NCI-H146 (cell line): Measurements from ENCODE around the gene ZMAT3.
"Not testable (repeated sequence)": the region's sequence is repeated elsewhere in the genome, so short reads cannot be mapped to it uniquely, and the experiment has no call there.

Experiments used
- DNase-seq: peaks from one replicate; lab custom pipeline; 2025; lab: John Stamatoyannopoulos, UW

ZMAT3 gene

DNA sequence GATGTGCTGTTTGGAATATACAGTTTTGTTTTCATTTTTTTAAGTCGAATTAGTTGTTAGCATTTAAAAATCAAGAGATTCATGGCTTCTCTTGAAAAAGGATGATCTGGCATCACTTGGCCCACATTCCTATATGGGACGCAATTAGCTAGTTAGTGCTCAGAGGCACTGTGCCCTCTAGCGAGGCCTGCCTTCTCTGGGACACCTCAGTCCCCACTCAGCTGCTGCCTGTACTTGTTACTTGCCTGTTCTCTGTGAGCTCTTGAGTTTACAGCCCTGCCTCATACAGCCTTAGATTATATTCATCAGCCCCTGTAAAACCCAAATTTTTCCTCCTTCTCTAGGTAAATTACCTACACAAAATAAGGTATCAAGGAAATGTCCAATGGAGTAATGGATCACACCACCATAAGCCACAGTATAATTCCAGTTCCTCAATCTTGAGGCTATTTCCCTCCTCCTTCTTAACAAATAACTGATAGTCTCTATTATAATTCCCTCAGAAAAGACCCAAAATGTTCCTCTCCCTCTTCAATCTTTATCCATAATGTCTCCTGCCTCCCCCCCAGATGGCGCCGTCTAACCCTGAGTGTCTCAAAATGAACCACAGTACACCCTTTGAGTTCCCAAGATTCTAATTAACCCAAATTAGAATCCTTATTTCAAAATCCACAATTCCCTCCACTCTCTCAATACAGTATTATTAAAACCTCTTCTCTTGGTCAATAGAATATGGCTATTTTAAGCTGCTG is 2.7 kb downstream of the ZMAT3 start:
- DNase-seq = peak; percentile 30

DNA sequence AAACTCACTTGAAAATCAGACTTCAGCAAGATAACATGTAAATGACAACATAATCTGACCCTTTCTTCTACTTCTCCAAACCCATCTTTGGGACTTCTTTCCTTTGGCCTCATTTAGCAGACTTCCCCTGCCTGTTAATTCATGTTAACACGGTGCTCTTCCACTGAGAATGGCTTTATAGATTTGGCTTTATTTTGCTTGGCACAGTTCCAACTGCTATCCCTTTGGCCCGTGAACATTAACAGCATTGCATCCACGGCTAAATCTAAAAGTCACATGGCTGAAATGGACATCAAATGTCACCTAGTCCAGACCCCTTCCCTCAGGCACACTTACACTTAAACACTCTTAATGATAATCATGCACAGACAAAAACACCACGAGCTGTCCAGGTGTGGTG is 3.8 kb downstream of the ZMAT3 start:
- peak; percentile 21 for DNase-seq

DNA sequence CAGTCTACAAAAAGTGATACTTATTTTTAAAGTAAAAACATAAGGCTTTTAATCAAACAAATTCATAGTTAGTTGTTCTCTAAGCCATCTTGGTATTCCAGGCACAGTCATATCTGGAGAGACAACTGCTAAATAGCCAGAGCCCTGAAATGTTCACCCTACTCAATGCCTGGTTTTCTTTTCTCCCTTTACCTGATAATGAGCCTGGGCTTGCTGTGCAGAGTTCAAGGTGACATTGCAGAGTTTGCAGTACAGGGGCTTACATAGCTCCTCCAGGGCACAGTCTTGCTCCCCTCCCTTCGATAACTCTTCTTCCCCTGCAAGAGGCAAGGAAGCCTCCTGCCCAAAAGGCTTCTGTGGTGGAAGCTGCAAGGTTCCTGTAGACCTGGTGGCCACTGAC is 4.3 kb downstream of the ZMAT3 start:
- DNase-seq = no peak

DNA sequence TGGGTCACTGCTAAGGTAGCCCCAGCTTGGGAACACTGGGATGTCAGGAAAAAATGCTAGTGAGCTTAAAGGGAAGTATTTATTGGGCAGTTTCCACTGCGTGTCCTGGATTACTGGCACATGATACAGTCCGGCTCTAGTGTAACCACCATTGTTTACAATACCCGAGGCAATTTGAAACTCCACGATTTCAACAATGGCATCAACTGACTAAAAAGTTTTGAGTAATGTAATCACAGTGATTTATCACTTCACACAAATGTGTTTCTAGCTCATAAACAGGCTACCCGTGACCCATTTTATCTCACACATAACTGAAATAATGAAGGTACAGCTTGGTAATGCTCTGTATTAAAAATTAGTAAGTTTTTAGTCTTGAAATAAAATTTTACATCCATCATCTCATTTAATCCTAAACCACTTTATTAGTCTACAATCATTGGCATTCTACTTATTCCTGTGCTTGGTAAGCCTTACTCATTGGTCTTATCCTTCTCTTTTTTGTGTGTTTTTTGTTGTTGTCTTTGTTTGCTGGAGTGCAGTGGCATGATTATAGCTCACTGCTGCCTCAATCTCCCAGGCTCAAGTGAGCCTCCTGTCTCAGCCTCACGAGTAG is 7.6 kb downstream of the ZMAT3 start:
- no peak for DNase-seq

DNA sequence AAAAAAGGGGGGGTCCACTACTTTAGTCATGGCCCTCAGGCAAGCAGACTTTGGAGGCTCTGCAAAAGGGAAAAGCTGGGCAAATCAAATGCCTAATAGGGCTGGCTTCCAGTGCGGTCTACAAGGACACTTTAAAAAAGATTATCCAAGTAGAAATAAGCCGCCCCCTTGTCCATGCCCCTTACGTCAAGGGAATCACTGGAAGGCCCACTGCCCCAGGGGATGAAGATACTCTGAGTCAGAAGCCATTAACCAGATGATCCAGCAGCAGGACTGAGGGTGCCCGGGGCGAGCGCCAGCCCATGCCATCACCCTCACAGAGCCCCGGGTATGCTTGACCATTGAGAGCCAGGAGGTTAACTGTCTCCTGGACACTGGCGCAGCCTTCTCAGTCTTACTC is 15.3 kb downstream of the ZMAT3 start:
- no peak for DNase-seq

DNA sequence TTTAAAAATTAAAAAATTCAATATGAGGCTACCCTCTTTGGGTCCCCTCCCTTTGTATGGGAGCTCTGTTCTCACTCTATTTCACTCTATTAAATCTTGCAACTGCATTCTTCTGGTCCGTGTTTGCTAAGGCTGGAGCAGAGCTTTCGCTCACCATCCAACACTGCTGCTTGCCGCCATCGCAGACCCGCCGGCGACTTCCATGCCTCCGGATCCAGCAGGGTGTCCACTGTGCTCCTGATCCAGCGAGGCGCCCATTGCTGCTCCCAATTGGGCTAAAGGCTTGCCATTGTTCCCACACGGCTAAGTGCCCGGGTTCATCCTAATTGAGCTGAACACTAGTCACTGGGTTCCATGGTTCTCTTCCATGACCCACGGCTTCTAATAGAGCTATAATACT is 17.0 kb downstream of the ZMAT3 start:
- not testable (repeated sequence) for DNase-seq

DNA sequence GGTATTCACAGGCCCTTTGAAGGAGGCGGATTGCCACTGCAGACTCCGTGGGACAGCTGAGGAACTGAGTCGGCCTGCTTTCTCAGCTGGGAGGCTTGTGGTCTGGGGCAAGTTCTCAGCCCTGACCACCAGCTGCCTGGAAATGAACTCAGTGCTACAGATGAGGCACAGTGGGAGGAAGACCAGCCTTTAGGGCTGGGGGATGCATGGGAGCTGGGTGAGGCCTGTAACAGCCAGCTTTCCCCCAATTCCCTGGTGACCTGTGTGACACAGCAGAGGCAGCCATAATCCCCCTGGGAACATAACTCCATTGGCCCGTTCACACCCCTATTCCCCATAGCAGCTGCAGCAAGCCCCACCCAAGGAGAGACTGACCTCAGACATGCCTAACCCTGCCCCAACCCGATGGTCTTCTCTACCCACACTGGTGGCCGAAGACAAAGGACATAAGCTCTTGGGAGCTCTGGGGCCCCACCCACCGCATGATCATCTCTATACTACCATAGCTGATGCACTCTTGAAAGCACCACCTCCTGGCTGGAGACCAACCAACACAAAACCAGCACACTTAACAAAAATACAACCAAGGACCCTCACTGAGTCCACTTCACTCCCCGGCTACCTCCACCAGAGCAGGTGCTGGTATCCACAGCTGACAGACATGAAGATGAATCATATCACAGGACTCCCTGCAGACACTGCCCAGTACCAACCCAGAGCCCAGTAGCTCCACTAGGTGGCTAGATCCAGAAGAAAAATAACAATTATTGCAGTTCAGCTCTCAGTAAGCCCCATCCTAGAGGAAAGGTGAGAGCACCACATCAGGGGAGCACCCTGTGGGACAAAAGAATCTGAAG is 24.9 kb downstream of the ZMAT3 start:
- DNase-seq = no peak

DNA sequence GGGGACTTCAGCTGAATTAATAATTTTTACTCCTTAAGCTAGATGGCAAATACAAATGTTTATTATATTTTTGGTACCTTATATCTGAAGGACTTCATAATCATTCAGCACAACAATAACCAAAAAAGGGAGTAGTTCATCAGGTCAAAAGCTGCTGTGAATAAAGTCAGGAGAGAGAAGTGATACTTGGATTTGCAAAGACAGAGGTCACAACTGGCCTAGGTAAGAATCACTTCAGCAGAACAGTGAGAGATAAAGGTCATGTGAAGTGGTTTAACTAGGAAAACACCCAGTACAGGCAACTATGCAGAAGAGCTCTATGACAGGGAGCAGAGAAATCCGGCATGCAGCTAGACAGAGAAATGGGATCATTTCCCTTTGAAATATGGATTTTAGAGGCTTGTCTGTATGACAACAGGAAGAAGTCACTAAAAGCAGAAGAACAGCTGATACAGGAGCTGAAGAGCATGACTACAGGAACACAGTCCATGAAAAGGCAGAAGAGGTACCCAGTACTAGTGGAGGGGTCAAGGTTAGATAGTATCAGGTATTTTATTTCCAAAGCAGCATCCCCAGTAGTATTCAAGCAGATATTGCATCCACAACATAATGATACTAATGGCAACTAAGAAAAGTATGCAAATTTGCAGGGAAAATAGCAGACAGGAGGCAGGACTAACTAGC is 25.7 kb downstream of the ZMAT3 start:
- no peak for DNase-seq

DNA sequence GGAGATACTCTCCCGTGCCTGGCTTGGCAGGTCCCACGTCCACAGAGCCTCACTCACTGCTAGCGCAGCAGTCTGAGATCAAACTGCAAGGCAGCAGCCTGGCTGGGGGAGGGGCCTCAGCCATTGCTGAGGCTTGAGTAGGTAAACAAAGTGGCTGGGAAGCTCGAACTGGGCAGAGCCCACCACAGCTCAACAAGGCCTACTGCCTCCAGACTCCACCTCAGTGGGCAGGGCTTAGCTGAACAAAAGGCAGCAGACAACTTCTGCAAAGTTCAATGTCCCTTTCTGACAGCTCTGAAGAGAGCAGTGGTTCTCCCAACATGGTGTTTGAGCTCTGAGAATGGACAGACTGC is 32.7 kb downstream of the ZMAT3 start:
- DNase-seq = not testable (repeated sequence)

DNA sequence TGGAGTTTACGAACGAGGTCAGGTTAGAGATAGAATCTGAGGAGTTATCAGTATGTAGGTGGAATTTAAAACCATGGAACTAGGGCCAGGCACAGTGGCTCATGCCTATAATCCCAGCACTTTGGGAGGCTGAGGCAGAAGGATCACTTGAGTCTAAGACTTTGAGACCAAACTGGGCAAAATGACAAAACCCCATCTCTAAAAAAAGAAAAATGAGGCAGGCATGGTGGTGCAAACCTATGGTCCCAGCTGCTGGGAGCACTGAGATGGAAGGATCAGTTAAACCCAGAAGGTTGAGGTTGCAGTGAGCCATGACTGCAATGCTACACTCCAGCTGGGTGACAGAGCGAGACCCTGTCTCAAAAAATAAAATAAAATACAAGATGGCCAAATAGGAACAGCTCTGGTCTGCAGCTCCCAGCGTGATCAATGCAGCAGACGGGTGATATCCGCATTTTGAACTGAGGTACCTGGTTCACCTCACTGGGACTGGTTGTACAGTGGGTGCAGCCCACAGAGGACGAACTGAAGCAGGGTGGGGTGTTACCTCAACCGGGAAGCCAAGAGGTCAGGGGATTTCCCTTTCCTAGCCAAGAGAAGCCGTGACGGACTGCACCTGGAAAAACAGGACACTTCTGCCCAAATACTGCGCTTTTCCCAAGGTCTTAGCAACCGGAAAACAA is 33.3 kb downstream of the ZMAT3 start:
- no peak for DNase-seq

DNA sequence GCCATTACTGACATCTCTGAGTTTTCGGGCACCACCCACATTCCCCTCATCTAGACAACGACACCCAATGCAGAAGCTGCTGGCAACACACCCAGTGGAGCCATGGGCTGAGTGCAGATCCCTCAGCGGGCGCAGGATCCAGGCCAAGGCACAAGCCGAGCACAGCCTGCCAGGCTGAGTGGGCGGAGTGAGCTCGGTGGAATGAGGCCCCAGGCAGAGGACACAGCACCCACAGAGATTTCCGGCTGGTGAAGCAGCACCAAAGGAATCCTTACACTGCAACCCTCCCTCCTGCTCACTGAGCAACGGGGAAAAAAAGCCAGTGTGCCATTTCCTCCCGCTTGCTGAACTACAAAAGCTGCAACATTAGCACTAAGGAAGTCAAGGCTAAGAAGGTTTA is 34.3 kb downstream of the ZMAT3 start:
- no peak for DNase-seq

DNA sequence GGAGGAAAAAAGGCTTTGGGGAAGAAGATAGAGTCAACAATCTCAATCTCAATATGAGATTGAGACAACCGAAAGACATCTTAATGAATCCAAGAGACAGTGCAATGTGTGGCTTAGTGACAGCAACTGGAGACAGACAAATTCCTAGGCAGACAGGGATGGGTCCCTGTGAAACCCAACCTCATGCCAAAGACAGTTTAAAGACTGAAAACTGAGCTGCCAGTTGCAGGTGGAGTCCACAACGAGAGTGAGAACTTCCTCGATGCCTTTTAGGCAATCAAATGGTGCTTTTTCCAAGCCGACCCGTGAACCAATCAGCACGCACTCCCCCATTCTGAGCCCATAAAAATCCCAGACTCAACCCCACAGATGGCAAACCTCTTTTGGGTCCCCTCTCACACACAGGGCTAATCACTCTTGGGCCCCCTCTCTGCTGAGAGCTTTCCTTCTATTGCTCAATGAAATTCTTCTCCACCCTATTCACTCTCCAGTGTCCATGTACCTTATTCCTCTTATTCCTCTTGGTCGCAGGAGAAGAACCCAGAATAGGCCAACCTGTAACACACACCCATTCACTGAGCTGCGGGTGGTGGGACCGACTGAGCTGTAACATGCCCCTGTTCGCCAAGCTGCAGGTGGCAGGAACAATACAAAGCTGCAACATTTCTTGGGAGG is 34.8 kb downstream of the ZMAT3 start:
- no peak for DNase-seq

DNA sequence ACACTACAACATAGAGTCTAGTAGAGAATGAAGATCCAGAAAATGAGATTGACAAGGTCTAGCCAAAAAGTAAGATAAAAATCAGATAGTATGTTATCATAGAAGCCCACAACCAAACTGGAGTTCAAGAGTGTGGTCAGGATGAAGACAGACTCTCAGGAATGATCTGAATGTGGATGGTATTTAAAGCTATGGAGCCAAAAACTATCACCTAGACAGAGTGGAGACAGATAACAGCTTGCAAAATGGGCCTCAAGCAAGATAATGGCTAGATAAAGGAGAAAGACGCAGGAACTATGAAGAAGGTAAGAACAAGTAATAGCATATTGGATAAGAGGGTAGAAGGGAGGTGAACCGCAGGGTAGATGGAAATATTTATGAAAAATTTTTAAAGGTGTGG is 35.4 kb downstream of the ZMAT3 start:
- no peak for DNase-seq

DNA sequence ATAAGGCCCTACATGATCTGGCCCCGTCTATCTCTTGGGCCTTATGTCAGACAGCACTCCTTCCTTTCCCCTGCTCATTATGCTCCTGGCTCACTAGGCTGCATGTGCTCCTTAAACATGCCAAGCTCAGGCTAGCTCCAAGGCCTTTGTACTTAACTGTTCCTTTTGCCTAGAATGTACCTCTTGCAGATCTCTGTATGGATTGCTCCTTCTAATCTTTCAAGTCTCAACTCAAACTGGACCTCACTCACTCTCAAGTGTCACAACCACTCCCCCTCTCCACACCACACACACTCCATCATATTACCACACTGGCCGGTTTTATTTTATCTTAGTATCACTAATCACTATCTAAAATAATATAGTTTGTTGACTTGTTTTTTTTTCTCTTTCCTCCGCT is 36.4 kb downstream of the ZMAT3 start:
- no peak for DNase-seq

DNA sequence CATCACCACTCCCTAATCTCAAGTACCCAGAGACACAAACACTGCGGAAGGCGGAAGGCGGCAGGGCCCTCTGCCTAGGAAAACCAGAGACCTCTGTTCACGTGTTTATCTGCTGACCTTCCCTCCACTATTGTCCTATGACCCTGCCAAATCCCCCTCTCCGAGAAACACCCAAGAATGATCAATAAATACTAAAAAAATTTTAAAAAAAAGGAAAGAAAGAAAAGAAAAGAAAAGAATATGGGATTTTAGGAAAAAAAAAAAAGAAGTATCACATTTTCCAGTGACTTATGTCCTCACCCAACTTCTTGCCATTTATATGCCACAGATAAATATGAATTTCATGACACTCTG is 38.3 kb downstream of the ZMAT3 start:
- DNase-seq = not testable (repeated sequence)

DNA sequence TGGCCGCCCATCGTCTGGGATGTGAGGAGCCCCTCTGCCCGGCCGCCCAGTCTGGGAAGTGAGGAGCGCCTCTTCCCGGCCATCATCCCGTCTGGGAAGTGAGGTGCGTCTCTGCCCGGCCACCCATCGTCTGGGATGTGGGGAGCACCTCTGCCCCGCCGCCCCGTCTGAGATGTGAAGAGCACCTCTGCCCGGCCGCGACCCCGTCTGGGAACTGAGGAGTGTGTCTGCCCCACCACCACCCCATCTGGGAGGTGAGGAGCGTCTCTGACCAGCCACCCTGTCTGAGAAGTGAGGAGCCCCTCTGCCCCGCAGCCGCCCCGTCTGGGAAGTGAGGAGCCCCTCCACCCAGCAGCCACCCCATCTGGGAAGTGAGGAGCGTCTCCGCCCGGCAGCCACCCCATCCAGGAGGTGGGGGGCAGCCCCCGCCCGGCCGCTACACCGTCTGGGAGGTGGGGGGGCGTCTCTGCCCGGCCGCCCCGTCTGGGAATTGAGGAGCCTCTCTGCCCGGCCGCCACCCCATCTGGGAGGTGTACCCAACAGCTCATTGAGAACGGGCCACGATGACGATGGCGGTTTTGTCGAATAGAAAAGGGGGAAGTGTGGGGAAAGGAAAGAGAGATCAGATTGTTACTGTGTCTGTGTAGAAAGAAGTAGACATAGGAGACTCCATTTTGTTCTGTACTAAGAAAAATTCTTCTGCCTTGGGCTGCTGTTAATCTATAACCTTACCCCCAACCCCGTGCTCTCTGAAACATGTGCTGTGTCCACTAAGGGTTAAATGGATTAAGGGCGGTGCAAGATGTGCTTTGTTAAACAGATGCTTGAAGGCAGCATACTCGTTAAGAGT is 38.9 kb downstream of the ZMAT3 start:
- DNase-seq = not testable (repeated sequence)

DNA sequence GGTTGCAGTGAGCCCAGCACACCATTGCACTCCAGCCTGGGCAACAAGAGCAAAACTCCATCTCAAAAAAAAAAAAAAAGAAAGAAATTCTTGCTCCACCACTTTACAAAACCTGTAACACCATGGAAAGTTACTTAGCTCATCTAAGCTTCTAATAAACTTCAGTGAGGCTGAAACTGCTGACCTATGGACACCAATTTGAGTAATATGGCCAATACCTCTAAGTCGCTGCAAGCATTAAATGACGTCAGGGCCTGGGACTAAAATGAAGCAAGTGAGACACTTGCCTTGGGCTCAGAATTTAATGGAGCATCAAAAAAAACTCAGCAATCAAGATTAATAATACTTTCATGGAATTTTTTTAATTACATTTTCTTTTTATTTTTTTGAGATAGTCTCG is 42.5 kb downstream of the ZMAT3 start:
- no peak for DNase-seq

DNA sequence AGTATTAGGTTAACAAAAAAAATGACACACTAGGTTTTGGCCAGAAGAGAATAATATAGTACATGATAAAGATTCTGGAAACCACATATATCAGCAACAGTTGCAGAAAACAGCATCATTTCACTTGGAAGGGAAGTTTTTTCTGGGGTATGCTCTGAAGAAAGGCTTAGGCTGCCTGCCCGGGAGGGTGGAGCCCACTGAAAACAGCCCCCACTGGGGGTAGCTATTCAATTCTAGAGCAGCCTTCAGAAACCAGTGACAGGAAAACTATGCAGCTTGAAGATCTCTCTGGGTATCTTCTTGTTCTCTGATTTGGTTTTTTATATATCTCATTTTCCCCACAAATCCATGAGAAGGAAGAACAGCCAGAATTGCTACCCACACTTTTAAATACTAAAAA is 43.2 kb downstream of the ZMAT3 start:
- no peak for DNase-seq

DNA sequence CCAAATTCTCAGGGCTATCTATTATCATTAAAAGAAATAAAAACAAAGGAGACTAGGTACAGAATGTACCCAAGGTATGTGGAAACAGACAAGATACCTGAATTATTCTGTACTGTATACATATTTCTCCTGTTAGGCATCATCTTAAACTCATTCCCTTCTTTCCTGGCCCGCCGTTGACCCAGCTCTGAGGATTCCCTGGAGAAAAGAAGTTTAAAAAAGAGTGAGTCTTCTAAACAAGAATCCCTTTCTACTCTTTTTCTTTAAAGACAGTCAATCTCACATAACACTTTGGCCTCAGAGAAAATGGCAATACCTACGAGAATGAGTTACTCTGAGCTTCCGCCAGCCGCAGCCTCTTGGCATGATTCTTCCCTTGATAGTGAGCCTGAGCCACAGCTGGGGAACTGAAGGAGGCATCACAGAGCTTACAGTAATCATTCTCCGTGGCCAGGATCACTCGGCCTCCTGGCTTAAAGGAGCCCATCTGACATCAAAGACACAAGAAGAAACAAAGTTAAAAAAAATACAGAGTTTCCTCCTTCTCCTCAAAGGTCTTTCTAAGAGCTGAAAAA is 44.2 kb downstream of the ZMAT3 start:
- no peak for DNase-seq

DNA sequence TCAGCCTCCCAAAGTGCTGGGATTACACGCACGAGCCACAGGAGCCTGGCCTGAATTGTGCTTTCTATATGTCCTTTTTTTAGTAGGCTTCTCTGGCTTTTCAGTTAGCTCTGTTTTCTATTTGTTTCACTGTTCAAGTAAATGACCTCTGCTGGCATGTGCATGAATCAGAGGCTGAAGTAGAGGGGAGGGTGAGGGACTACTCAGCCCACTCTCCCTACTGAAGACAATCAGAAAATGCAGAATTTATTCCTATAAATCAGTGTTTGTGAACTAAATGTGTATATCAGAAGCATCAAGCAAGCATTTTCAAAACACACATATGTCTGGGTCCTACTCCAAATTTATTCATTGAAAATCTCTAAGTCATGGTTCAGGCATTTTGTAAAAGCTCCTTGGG is 45.0 kb downstream of the ZMAT3 start:
- no peak for DNase-seq
